WTC11 (cell line): ENCODE measurements around the gene DGKG. TPM values are rescaled to one million over a fixed set of nuclear protein-coding genes. Genes with fewer than 3 reads are reported as not detected.

Experiments used
- ATAC-seq: fragments of 200-7000 bp; cut with Tn5 transposase; 2 replicates; pipeline ENCODE4 v1.10.0; 2021; ENCODE audit warnings: mild to moderate bottlenecking, moderate library complexity
- CTCF ChIA-PET: fragments of 300-600 bp; sonication (Branson Sonifier 250); formaldehyde crosslinking; loops from one replicate; lab custom pipeline; 2021; ENCODE audit warnings: antibody characterized with exemption; lab: Charles Lee
- POLR2A ChIA-PET: fragments of 350-600 bp; sonication (Branson Sonifier 250); formaldehyde crosslinking; loops from one replicate; lab custom pipeline; 2021; ENCODE audit warnings: antibody characterized with exemption; lab: Charles Lee
- DNase-seq: peaks from one replicate; pipeline ENCODE4 v3.0.0; 2021; ENCODE audit warnings: low spot score
- H3K27ac Mint-ChIP-seq: 2 replicates; pipeline ENCODE4 v1.8.0; 2021; ENCODE audit warnings: mixed read lengths
- H3K27me3 Mint-ChIP-seq: 2 replicates; pipeline ENCODE4 v1.8.0; 2021; ENCODE audit warnings: low read depth, mild to moderate bottlenecking, moderate library complexity, mixed read lengths
- H3K36me3 Mint-ChIP-seq: 2 replicates; pipeline ENCODE4 v1.8.0; 2021; ENCODE audit warnings: mixed read lengths
- H3K4me1 Mint-ChIP-seq: 2 replicates; pipeline ENCODE4 v1.8.0; 2022; ENCODE audit warnings: mixed read lengths
- H3K4me3 Mint-ChIP-seq: 2 replicates; pipeline ENCODE4 v1.8.0; 2021; ENCODE audit warnings: mild to moderate bottlenecking, moderate library complexity, mixed read lengths
- H3K9me3 Mint-ChIP-seq: 2 replicates; pipeline ENCODE4 v1.8.0; 2021; ENCODE audit warnings: mixed read lengths
- AFF4 ChIP-seq: sonication (generic); formaldehyde crosslinking; IDR thresholded peaks from 2 replicates; pipeline ENCODE4 v1.8.1; 2023; ENCODE audit warnings: mild to moderate bottlenecking, missing genetic modification reagents, borderline replicate concordance
- ATF1 ChIP-seq: sonication (generic); formaldehyde crosslinking; IDR thresholded peaks from 2 replicates; pipeline ENCODE4 v1.8.1; 2023; ENCODE audit warnings: mild to moderate bottlenecking, moderate library complexity, missing genetic modification reagents
- E2F5 ChIP-seq: sonication (generic); formaldehyde crosslinking; IDR thresholded peaks from 2 replicates; pipeline ENCODE4 v1.8.1; 2022; ENCODE audit warnings: mild to moderate bottlenecking, moderate library complexity, missing genetic modification reagents
- EMX1 ChIP-seq: fragments of 250-450 bp; sonication (Bioruptor Pico); IDR thresholded peaks from 2 replicates; pipeline ENCODE4 v1.8.0; 2021; ENCODE audit warnings: mild to moderate bottlenecking
- ESRRA ChIP-seq: sonication (generic); formaldehyde crosslinking; IDR thresholded peaks from 2 replicates; pipeline ENCODE4 v1.8.1; 2022; ENCODE audit warnings: mild to moderate bottlenecking, missing genetic modification reagents, borderline replicate concordance
- ETV6 ChIP-seq: sonication (generic); formaldehyde crosslinking; IDR thresholded peaks from 2 replicates; pipeline ENCODE4 v1.8.1; 2022; ENCODE audit warnings: mild to moderate bottlenecking, missing genetic modification reagents
- IRF1 ChIP-seq: sonication (generic); formaldehyde crosslinking; IDR thresholded peaks from 2 replicates; pipeline ENCODE4 v1.8.0; 2023; ENCODE audit warnings: missing genetic modification reagents
- IRF2 ChIP-seq: sonication (generic); formaldehyde crosslinking; IDR thresholded peaks from 2 replicates; pipeline ENCODE4 v1.8.0; 2022; ENCODE audit warnings: low read depth, missing genetic modification reagents, borderline replicate concordance
- NFYB ChIP-seq: sonication (generic); formaldehyde crosslinking; conservative IDR thresholded peaks from 2 replicates; pipeline ENCODE4 v1.8.0; 2022; ENCODE audit warnings: low read depth, missing genetic modification reagents
- NR1H2 ChIP-seq: sonication (generic); formaldehyde crosslinking; IDR thresholded peaks from 2 replicates; pipeline ENCODE4 v1.9.0; 2021; ENCODE audit warnings: mild to moderate bottlenecking, moderate library complexity, missing genetic modification reagents
- PRDM15 ChIP-seq: sonication (generic); formaldehyde crosslinking; IDR thresholded peaks from 2 replicates; pipeline ENCODE4 v1.8.0; 2022; ENCODE audit warnings: missing genetic modification reagents
- PRRX2 ChIP-seq: fragments of 250-450 bp; sonication (Bioruptor Pico); IDR thresholded peaks from 2 replicates; pipeline ENCODE4 v1.8.0; 2021; ENCODE audit warnings: mild to moderate bottlenecking
- RELA ChIP-seq: sonication (generic); formaldehyde crosslinking; IDR thresholded peaks from 2 replicates; pipeline ENCODE4 v1.8.1; 2022; ENCODE audit warnings: missing genetic modification reagents, mild to moderate bottlenecking, borderline replicate concordance
- TCF7 ChIP-seq: sonication (generic); formaldehyde crosslinking; IDR thresholded peaks from 2 replicates; pipeline ENCODE4 v1.8.0; 2022; ENCODE audit warnings: mild to moderate bottlenecking, low read depth, missing genetic modification reagents, moderate library complexity
- TEAD1 ChIP-seq: sonication (generic); formaldehyde crosslinking; IDR thresholded peaks from 2 replicates; pipeline ENCODE4 v1.8.0; 2022; ENCODE audit warnings: mild to moderate bottlenecking, missing genetic modification reagents
- TEAD4 ChIP-seq: sonication (generic); formaldehyde crosslinking; IDR thresholded peaks from 2 replicates; pipeline ENCODE4 v1.8.0; 2022; ENCODE audit warnings: mild to moderate bottlenecking, missing genetic modification reagents
- TP53 ChIP-seq: sonication (generic); formaldehyde crosslinking; IDR thresholded peaks from 2 replicates; pipeline ENCODE4 v1.8.1; 2023; ENCODE audit warnings: mild to moderate bottlenecking, missing genetic modification reagents
- ZMAT4 ChIP-seq: fragments of 250-450 bp; sonication (Bioruptor Pico); IDR thresholded peaks from 2 replicates; pipeline ENCODE4 v1.9.0; 2021; ENCODE audit warnings: mild to moderate bottlenecking
- ZNF138 ChIP-seq: sonication (generic); formaldehyde crosslinking; conservative IDR thresholded peaks from 2 replicates; pipeline ENCODE4 v1.8.1; 2022; ENCODE audit warnings: mild to moderate bottlenecking, moderate library complexity, missing genetic modification reagents
- ZNF219 ChIP-seq: sonication (generic); formaldehyde crosslinking; IDR thresholded peaks from 2 replicates; pipeline ENCODE4 v1.8.0; 2023; ENCODE audit warnings: missing genetic modification reagents, mild to moderate bottlenecking, borderline replicate concordance
- ZNF263 ChIP-seq: sonication (generic); formaldehyde crosslinking; IDR thresholded peaks from 2 replicates; pipeline ENCODE4 v1.8.1; 2022; ENCODE audit warnings: low read depth, mild to moderate bottlenecking, moderate library complexity, missing genetic modification reagents
- ZNF532 ChIP-seq: fragments of 250-450 bp; sonication (Bioruptor Pico); IDR thresholded peaks from 2 replicates; pipeline ENCODE4 v1.9.0; 2021; ENCODE audit warnings: mild to moderate bottlenecking, borderline replicate concordance
- total RNA-seq: library from RNA; stranded (reverse); gene quantifications from 3 replicates; pipeline ENCODE4 v1.2.3, GENCODE V29; 2021

The DGKG gene
- total RNA-seq, 1 experiment from 2014 or later: 0.92 TPM

GRCh38 chr3:186108106-186108940 is 253.7 kb downstream of the DGKG start:
- H3K36me3 Mint-ChIP-seq: peaks cover 13% of the 10 kb centered on the region
- H3K4me3 Mint-ChIP-seq: peak overlapping the region; percentile 97
- ATAC-seq (peak; percentile 9), DNase-seq (peak; percentile 77)
- ChIA-PET CTCF (interaction anchor here (0.7 to 2.6 kb wide), 8 partner anchors 11 to 164 kb away, joined by 3 to 12 read pairs (median 4); no protein-coding TSS in a partner anchor), POLR2A (interaction anchor here (0.6 to 2.9 kb wide), 10 partner anchors 11 to 459 kb away, joined by 3 to 21 read pairs (median 4); partner anchors contain the start of gene TRA2B)
- H3K9me3 Mint-ChIP-seq: no peaks in the 10 kb centered on the region
- peak overlapping the region; percentile 93 for H3K27ac Mint-ChIP-seq
- peaks cover 41% of the 10 kb centered on the region for H3K4me1 Mint-ChIP-seq
- peaks cover 53% of the 10 kb centered on the region for H3K27me3 Mint-ChIP-seq
- TF ChIP-seq PRRX2 (CRISPR knock-in tag) (no peak), ESRRA (CRISPR knock-in tag) (peak; percentile 25; the same call in 1 of the 2 replicates), ZMAT4 (no peak), TCF7 (CRISPR knock-in tag) (no peak), ZNF138 (CRISPR knock-in tag) (no peak), TEAD1 (CRISPR knock-in tag) (no peak), EMX1 (CRISPR knock-in tag) (no peak), ZNF219 (CRISPR knock-in tag) (no peak), IRF1 (CRISPR knock-in tag) (no peak), IRF2 (CRISPR knock-in tag) (no peak), E2F5 (CRISPR knock-in tag) (no peak), PRDM15 (CRISPR knock-in tag) (no peak), ZNF532 (CRISPR knock-in tag) (no peak), TP53 (CRISPR knock-in tag) (no peak), NFYB (CRISPR knock-in tag) (no peak), TEAD4 (CRISPR knock-in tag) (no peak), ATF1 (no peak), AFF4 (CRISPR knock-in tag) (no peak), RELA (no peak), ETV6 (CRISPR knock-in tag) (no peak), ZNF263 (CRISPR knock-in tag) (no peak), NR1H2 (no peak)
